CD14-positive monocyte (primary cell): ENCODE measurements around the gene LTO1. TPM values are rescaled to one million over a fixed set of nuclear protein-coding genes. Genes with fewer than 3 reads are reported as not detected.

Experiments used
- DNase-seq, 3 donors: peaks; one replicate each; pipeline ENCODE4 v3.0.0-alpha.2; 2011 to 2022
- H2AFZ ChIP-seq: 2 replicates; pipeline ENCODE4 v1.6.0; 2012; ENCODE audit warnings: mild to moderate bottlenecking, low read depth, low read length, inconsistent platforms; ENCODE audit not compliant: insufficient read depth, poor library complexity, severe bottlenecking
- H3K27ac ChIP-seq, 2 donors: 1 replicate in 1 of 2; 2 replicates in 1 of 2; pipeline ENCODE4 v1.5.1; 2012 to 2013; ENCODE audit warnings: low read length in 2 of 2, control low read depth in 1 of 2, inconsistent platforms in 1 of 2, low read depth in 1 of 2, mild to moderate bottlenecking in 1 of 2
- H3K27me3 ChIP-seq, 2 donors: one replicate each; pipeline versions ENCODE4 v1.6.0 to v1.6.1; 2011 to 2013; ENCODE audit warnings: low read length in 2 of 2; ENCODE audit not compliant: control insufficient read depth in 2 of 2, insufficient read depth in 2 of 2
- H3K36me3 ChIP-seq, 2 donors: replicated peaks in 1 of 2; 1 replicate in 1 of 2; 2 replicates in 1 of 2; pipeline versions ENCODE4 v1.5.1 to v1.6.1; 2012 to 2013; ENCODE audit warnings: low read length in 2 of 2, control low read depth in 1 of 2, inconsistent platforms in 1 of 2, mild to moderate bottlenecking in 1 of 2; ENCODE audit not compliant: insufficient read depth in 2 of 2, control insufficient read depth in 1 of 2
- H3K4me1 ChIP-seq, 2 donors: 1 replicate in 1 of 2; 2 replicates in 1 of 2; pipeline versions ENCODE4 v1.5.1 to v1.6.1; 2012 to 2013; ENCODE audit warnings: low read length in 2 of 2, control low read depth in 1 of 2, inconsistent platforms in 1 of 2, mild to moderate bottlenecking in 1 of 2, moderate library complexity in 1 of 2; ENCODE audit not compliant: insufficient read depth in 2 of 2, control insufficient read depth in 1 of 2
- H3K4me2 ChIP-seq: replicated peaks from 2 replicates; pipeline ENCODE3; 2012; ENCODE audit warnings: low read length, moderate library complexity, mild to moderate bottlenecking; ENCODE audit not compliant: poor library complexity, severe bottlenecking; ENCODE audit errors: extremely low read depth
- H3K4me3 ChIP-seq, 3 experiments: fragments of 200-600 bp in 1 of 3; sonication (generic) in 1 of 3; replicated peaks in 1 of 3; 1 replicate in 2 of 3; 2 replicates in 1 of 3; pipeline ENCODE4 v1.5.1; 2011 to 2013; ENCODE audit warnings: low read length in 3 of 3, mild to moderate bottlenecking in 3 of 3, control low read depth in 2 of 3, low read depth in 2 of 3, inconsistent platforms in 1 of 3, moderate library complexity in 1 of 3
- H3K79me2 ChIP-seq: 2 replicates; pipeline ENCODE4 v1.6.0; 2012; ENCODE audit warnings: mild to moderate bottlenecking, control low read depth, inconsistent platforms, low read length, moderate library complexity; ENCODE audit not compliant: insufficient read depth
- H3K9ac ChIP-seq: 2 replicates; pipeline ENCODE4 v1.6.0; 2017; ENCODE audit warnings: low read length, mild to moderate bottlenecking; ENCODE audit not compliant: insufficient read depth, poor library complexity, severe bottlenecking
- H3K9me3 ChIP-seq, 2 donors: replicated peaks in 1 of 2; 1 replicate in 1 of 2; 2 replicates in 1 of 2; pipeline versions ENCODE4 v1.5.1 to v1.6.1; 2012 to 2013; ENCODE audit warnings: low read length in 2 of 2, control low read depth in 1 of 2; ENCODE audit not compliant: control insufficient read depth in 1 of 2, insufficient read depth in 1 of 2
- H4K20me1 ChIP-seq: 2 replicates; pipeline ENCODE4 v1.6.0; 2012; ENCODE audit warnings: mild to moderate bottlenecking, low read length, control low read depth, moderate library complexity; ENCODE audit not compliant: insufficient read depth
- H3K27ac Mint-ChIP-seq, 7 donors: one replicate each; pipeline ENCODE4 v1.8.0; 2020; ENCODE audit warnings: mild to moderate bottlenecking in 7 of 7, mixed read lengths in 7 of 7, moderate library complexity in 6 of 7, inconsistent platforms in 2 of 7
- H3K27me3 Mint-ChIP-seq, 3 donors: one replicate each; pipeline ENCODE4 v1.8.0; 2021 to 2022; ENCODE audit warnings: low read depth in 3 of 3, mild to moderate bottlenecking in 3 of 3, mixed read lengths in 3 of 3, moderate library complexity in 3 of 3, inconsistent platforms in 1 of 3
- H3K36me3 Mint-ChIP-seq, 2 donors: one replicate each; pipeline ENCODE4 v1.8.0; 2020; ENCODE audit warnings: mixed read lengths in 2 of 2, inconsistent platforms in 1 of 2, mild to moderate bottlenecking in 1 of 2
- H3K4me1 Mint-ChIP-seq: one replicate; pipeline ENCODE4 v1.8.0; 2020; ENCODE audit warnings: mild to moderate bottlenecking, mixed read lengths
- H3K4me3 Mint-ChIP-seq, 2 donors: one replicate each; pipeline ENCODE4 v1.8.0; 2020; ENCODE audit warnings: mild to moderate bottlenecking in 2 of 2, mixed read lengths in 2 of 2, moderate library complexity in 1 of 2
- H3K9me3 Mint-ChIP-seq, 7 donors: one replicate each; pipeline ENCODE4 v1.8.0; 2020 to 2022; ENCODE audit warnings: mixed read lengths in 7 of 7, mild to moderate bottlenecking in 6 of 7, moderate library complexity in 6 of 7, inconsistent platforms in 2 of 7
- WGBS: methylation state at CpG from one replicate; pipeline ENCODE4 v1.1.5; 2013; ENCODE audit warnings: missing lambda C conversion rate; ENCODE audit not compliant: insufficient coverage; 5-methylcytosine and 5-hydroxymethylcytosine counted together
- intact Hi-C, 2 donors: fragments of 100-400 bp; cut with micrococcal nuclease; formaldehyde crosslinking; loops; one replicate each; pipeline versions ENCODE4 v1.15.0 to v1.15.1; 2023
- polyA plus RNA-seq, 3 donors: library from polyadenylated mRNA; depleted of rRNA in 1 of 3; unstranded in 2 of 3; stranded (reverse) in 1 of 3; fragments of 300-500 nt in 2 of 3; fragments of >200 nt in 1 of 3; fragmentation: Illumina TruSeq in 2 of 3; gene quantifications; 1 replicate in 2 of 3; 2 replicates in 1 of 3; pipeline ENCODE4 v1.2.3, GENCODE V29; 2012 to 2021
- TF ChIP-seq, protein P1 (sequence below): fragments of 200-600 bp; IDR thresholded peaks from one replicate; pipeline ENCODE4 v1.8.0; 2022; ENCODE audit warnings: antibody characterized with exemption, mild to moderate bottlenecking

The LTO1 gene
- polyA plus RNA-seq, 3 donors: 3.9 to 27.1 (median 5.2) TPM

GRCh38 chr11:69669486-69669885 lies 5.7 kb downstream of the LTO1 start:
- H3K27ac ChIP-seq: no peak overlapping the region
- H3K4me1 ChIP-seq: peaks cover 6 to 11% of the 10 kb centered on the region in 2 donors
- Mint-ChIP-seq H3K9me3 (peaks cover 0 to 2% (median 0%) of the 10 kb centered on the region in 7 donors), H3K4me1 (peaks cover 18% of the 10 kb centered on the region), H3K36me3 (peaks cover 69 to 87% of the 10 kb centered on the region in 2 donors), H3K27me3 (no peaks in the 10 kb centered on the region), H3K4me3 (no peak overlapping the region), H3K27ac (no peak overlapping the region)
- no peak overlapping the region for H3K4me2 ChIP-seq
- H2AFZ ChIP-seq: no peak overlapping the region
- no peak for DNase-seq
- H3K9ac ChIP-seq: no peak overlapping the region
- intact Hi-C loops: no loop called here
- peaks cover 54% of the 10 kb centered on the region for H4K20me1 ChIP-seq
- 96% methylated on average over 16 of the region's 19 CpGs for WGBS
- no peaks in the 10 kb centered on the region for H3K27me3 ChIP-seq
- H3K4me3 ChIP-seq: no peak overlapping the region
- H3K9me3 ChIP-seq: no peaks in the 10 kb centered on the region
- TF ChIP-seq, protein P1, sequence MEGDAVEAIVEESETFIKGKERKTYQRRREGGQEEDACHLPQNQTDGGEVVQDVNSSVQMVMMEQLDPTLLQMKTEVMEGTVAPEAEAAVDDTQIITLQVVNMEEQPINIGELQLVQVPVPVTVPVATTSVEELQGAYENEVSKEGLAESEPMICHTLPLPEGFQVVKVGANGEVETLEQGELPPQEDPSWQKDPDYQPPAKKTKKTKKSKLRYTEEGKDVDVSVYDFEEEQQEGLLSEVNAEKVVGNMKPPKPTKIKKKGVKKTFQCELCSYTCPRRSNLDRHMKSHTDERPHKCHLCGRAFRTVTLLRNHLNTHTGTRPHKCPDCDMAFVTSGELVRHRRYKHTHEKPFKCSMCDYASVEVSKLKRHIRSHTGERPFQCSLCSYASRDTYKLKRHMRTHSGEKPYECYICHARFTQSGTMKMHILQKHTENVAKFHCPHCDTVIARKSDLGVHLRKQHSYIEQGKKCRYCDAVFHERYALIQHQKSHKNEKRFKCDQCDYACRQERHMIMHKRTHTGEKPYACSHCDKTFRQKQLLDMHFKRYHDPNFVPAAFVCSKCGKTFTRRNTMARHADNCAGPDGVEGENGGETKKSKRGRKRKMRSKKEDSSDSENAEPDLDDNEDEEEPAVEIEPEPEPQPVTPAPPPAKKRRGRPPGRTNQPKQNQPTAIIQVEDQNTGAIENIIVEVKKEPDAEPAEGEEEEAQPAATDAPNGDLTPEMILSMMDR: no peak
- H3K79me2 ChIP-seq: peaks cover 17% of the 10 kb centered on the region
- peaks cover 63 to 87% of the 10 kb centered on the region in 2 donors for H3K36me3 ChIP-seq

DNA sequence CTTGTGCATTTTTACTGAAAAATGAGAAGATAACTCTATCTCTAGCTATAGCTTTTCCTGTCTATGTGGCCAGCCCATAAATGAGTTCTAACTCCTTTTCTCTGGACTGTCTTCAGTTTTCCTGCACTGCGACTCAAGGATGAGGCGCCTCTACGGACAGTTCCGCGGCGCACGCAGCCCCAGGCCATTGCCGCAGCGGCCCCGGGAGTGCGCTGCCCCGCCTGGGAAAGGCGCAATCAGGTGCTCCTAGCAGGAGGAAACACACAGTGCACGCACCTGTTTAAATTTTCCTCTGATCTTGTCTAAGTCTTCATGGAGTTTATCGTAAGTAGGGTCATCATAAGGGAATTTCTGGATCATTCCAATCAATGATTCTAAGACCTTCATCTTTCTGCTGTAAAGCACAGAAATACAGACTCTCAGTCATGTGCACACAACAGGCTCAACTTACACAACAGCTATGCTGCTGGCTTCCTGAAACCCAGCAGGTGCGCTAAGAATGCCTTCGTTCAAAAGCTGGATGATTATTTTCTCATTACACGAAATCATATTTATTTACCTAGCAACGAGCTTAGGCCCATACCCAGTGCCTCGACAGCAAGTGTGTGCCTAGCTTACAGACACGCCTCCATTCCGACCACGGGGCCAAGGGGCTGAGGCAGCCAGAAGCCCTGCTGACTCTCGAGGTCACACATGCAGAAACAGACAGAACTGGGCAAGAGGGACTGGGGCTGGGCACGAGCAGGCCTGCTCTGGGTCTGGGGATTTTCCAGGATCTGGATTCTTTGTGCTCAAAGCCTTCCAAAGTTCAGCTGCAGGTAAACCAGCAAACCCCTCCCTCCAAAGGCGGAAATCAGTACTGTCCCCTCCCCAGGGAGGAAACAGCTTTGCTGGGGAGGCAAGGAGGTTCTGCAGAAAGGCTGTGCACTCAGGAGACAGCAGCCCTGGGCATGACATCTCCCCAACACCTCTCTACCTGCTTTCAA lies 7.2 kb downstream of the LTO1 start:
- no peak overlapping the region for H2AFZ ChIP-seq
- peaks cover 1% of the 10 kb centered on the region for H3K79me2 ChIP-seq
- H3K4me1 ChIP-seq: no peaks in the 10 kb centered on the region
- H3K36me3 ChIP-seq: peaks cover 64 to 96% of the 10 kb centered on the region in 2 donors
- H3K27me3 Mint-ChIP-seq: peaks cover 0 to 1% (median 0%) of the 10 kb centered on the region in 3 donors
- no peak overlapping the region for H3K4me3 ChIP-seq
- H3K9me3 Mint-ChIP-seq: peaks cover 0 to 2% (median 0%) of the 10 kb centered on the region in 7 donors
- H3K27me3 ChIP-seq: no peaks in the 10 kb centered on the region
- intact Hi-C loops: no loop called here
- DNase-seq: no peak
- no peak overlapping the region for H3K27ac ChIP-seq
- H3K27ac Mint-ChIP-seq: peak overlapping the region in 2 of 7 donors; percentile 2 to 13
- peaks cover 80 to 98% of the 10 kb centered on the region in 2 donors for H3K36me3 Mint-ChIP-seq
- H4K20me1 ChIP-seq: peaks cover 49% of the 10 kb centered on the region
- H3K9ac ChIP-seq: no peak overlapping the region
- no peak overlapping the region for H3K4me2 ChIP-seq
- peaks cover 4% of the 10 kb centered on the region for H3K4me1 Mint-ChIP-seq
- TF ChIP-seq, protein P1: no peak
- no peak overlapping the region for H3K4me3 Mint-ChIP-seq
- no peaks in the 10 kb centered on the region for H3K9me3 ChIP-seq
- 94% methylated on average over 24 of the region's 26 CpGs for WGBS
